ENCODE measurements around the gene AGAP1. TPM values are rescaled to one million over a fixed set of nuclear protein-coding genes. Genes with fewer than 3 reads are reported as not detected.

AGAP1 gene
- total RNA-seq, 1 experiment from 2014 or later = 56.4 TPM

DNA sequence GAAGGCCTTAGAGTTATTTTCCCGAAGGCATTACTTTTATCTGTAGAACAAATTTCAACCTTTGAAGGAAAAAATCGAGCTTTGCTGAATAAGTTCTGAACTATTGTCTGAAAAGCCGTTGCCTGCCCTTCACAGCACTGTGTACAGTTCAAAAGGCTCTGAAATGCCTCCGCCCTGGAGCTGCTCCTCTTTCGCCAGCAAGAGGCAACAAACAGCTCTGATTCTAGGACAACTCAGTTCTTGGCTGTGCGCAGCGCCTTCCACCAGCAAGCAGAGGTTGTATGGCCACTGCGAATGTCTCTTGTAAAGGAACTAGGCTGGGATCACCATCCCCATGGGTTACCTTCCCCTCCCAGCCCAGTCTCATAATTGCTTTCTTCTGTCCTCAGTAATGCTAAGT, 365.8 kb downstream of the AGAP1 start:
- Mint-ChIP-seq H3K9me3 (ENCODE audit: low read depth, unreplicated experiment) (no peaks in the 10 kb centered on the region), H3K4me1 (ENCODE audit: low read depth, unreplicated experiment) (no peaks in the 10 kb centered on the region), H3K27ac (ENCODE audit: unreplicated experiment) (no peak overlapping the region), H3K4me3 (ENCODE audit: low read depth, unreplicated experiment) (no peak overlapping the region), H3K36me3 (ENCODE audit: insufficient read depth, unreplicated experiment) (no peaks in the 10 kb centered on the region), H3K27me3 (ENCODE audit: unreplicated experiment) (no peaks in the 10 kb centered on the region)
- no TSS peak for BruUV-seq (replicated peaks)
- intact Hi-C loops (cut with micrococcal nuclease; ENCODE audit: unreplicated experiment) = no loop called here
- TF ChIP-seq, protein P1, sequence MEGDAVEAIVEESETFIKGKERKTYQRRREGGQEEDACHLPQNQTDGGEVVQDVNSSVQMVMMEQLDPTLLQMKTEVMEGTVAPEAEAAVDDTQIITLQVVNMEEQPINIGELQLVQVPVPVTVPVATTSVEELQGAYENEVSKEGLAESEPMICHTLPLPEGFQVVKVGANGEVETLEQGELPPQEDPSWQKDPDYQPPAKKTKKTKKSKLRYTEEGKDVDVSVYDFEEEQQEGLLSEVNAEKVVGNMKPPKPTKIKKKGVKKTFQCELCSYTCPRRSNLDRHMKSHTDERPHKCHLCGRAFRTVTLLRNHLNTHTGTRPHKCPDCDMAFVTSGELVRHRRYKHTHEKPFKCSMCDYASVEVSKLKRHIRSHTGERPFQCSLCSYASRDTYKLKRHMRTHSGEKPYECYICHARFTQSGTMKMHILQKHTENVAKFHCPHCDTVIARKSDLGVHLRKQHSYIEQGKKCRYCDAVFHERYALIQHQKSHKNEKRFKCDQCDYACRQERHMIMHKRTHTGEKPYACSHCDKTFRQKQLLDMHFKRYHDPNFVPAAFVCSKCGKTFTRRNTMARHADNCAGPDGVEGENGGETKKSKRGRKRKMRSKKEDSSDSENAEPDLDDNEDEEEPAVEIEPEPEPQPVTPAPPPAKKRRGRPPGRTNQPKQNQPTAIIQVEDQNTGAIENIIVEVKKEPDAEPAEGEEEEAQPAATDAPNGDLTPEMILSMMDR (IDR thresholded peaks at IDR 0.05; ENCODE audit: unreplicated experiment) = no peak
- no peak for DNase-seq
- CTCF ChIA-PET = no interaction called here

DNA sequence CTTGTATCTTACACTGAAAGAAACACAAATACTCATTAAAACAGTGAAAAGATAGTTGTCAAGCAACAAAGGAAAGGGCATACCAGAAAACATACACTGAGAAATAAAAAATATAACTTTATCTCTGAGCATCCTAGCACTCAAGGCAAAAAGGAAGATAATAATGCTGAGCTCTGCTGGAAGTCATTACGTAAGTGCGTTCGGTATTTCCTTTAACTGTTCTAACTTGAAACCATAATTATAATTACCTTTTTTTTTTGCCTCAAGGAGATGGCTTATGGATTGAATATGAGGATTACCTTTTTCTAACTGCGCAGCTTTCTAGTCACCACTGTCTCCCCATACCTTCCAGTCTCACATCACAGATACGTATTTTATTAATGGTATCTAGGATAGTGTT, 366.3 kb downstream of the AGAP1 start:
- TF ChIP-seq, protein P1 (IDR thresholded peaks at IDR 0.05; ENCODE audit: unreplicated experiment) = no peak
- BruUV-seq (replicated peaks) = no TSS peak
- Mint-ChIP-seq H3K27ac (ENCODE audit: unreplicated experiment) (no peak overlapping the region), H3K27me3 (ENCODE audit: unreplicated experiment) (no peaks in the 10 kb centered on the region), H3K4me1 (ENCODE audit: low read depth, unreplicated experiment) (no peaks in the 10 kb centered on the region), H3K9me3 (ENCODE audit: low read depth, unreplicated experiment) (no peaks in the 10 kb centered on the region), H3K4me3 (ENCODE audit: low read depth, unreplicated experiment) (no peak overlapping the region), H3K36me3 (ENCODE audit: insufficient read depth, unreplicated experiment) (no peaks in the 10 kb centered on the region)
- intact Hi-C loops (cut with micrococcal nuclease; ENCODE audit: unreplicated experiment) = no loop called here
- DNase-seq = no peak
- CTCF ChIA-PET = no interaction called here

DNA sequence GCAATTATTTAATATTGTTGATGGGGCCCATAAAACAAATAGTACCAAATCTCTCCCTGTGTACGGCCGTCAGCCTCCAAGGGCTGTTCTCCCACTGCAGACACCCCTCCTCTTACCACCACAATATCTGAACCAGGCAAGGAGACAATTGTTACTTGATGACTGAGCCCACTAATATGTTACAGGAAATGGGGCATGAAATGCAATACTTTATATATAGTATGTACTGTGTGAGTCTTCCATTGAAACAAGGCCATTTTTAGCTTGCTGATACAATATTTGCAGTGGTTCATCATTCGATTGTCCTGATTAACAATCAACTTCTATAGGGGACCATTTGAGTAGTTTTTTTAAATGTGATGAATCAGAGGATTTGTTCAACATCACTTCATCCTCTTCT, 367.0 kb downstream of the AGAP1 start:
- no TSS peak for BruUV-seq (replicated peaks)
- no peak overlapping the region for H3K4me3 Mint-ChIP-seq (ENCODE audit: low read depth, unreplicated experiment)
- no peaks in the 10 kb centered on the region for H3K9me3 Mint-ChIP-seq (ENCODE audit: low read depth, unreplicated experiment)
- no peaks in the 10 kb centered on the region for H3K4me1 Mint-ChIP-seq (ENCODE audit: low read depth, unreplicated experiment)
- no peak overlapping the region for H3K27ac Mint-ChIP-seq (ENCODE audit: unreplicated experiment)
- no peaks in the 10 kb centered on the region for H3K27me3 Mint-ChIP-seq (ENCODE audit: unreplicated experiment)
- DNase-seq = no peak
- CTCF ChIA-PET = no interaction called here
- TF ChIP-seq, protein P1 (IDR thresholded peaks at IDR 0.05; ENCODE audit: unreplicated experiment) = no peak
- intact Hi-C loops (cut with micrococcal nuclease; ENCODE audit: unreplicated experiment) = no loop called here
- H3K36me3 Mint-ChIP-seq (ENCODE audit: insufficient read depth, unreplicated experiment) = no peaks in the 10 kb centered on the region

DNA sequence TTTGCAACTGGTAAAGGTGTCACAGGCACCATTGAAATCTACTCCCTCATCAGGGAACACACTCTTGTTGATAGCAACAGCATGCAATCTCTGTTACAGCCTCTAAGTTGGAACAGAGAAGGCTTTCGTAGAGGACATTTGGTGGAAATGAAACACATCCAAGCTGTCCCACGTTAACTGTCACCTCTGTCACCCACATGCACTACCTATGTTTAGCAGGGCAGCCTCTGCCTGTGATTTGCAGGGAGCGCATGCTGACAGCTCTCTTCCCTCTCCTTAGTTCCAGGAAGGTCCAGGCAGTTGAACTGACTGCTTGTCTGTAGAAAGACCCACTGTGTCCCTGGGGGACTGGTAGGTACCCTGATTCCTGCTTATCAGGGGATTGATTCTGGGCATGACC, 367.5 kb downstream of the AGAP1 start:
- H3K27ac Mint-ChIP-seq (ENCODE audit: unreplicated experiment) = no peak overlapping the region
- DNase-seq = no peak
- H3K36me3 Mint-ChIP-seq (ENCODE audit: insufficient read depth, unreplicated experiment) = no peaks in the 10 kb centered on the region
- TF ChIP-seq, protein P1 (IDR thresholded peaks at IDR 0.05; ENCODE audit: unreplicated experiment) = no peak
- no peak overlapping the region for H3K4me3 Mint-ChIP-seq (ENCODE audit: low read depth, unreplicated experiment)
- H3K9me3 Mint-ChIP-seq (ENCODE audit: low read depth, unreplicated experiment) = no peaks in the 10 kb centered on the region
- intact Hi-C loops (cut with micrococcal nuclease; ENCODE audit: unreplicated experiment) = no loop called here
- H3K4me1 Mint-ChIP-seq (ENCODE audit: low read depth, unreplicated experiment) = no peaks in the 10 kb centered on the region
- CTCF ChIA-PET = no interaction called here
- BruUV-seq (replicated peaks) = no TSS peak
- H3K27me3 Mint-ChIP-seq (ENCODE audit: unreplicated experiment) = no peaks in the 10 kb centered on the region

DNA sequence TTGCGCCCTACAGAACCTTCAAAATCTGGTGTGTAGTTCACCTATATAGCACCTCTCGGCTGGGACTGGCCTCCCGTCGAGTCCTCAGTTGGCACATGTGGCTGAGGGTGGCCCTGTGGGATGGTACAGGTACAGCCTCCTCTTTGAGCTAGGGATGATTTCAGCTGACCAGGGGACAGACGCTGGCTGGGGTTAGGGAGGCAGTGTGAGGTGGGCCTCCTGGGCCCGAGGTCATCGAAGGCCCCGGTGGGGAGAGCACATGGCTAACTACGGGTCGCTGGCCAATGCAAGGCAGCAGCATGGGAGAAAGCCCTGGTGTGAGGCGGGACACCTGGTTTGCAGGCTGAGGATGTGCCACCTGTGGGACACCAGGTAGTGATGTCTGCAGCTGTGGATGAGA, 369.6 kb downstream of the AGAP1 start:
- Mint-ChIP-seq H3K27ac (ENCODE audit: unreplicated experiment) (no peak overlapping the region), H3K36me3 (ENCODE audit: insufficient read depth, unreplicated experiment) (no peaks in the 10 kb centered on the region), H3K4me3 (ENCODE audit: low read depth, unreplicated experiment) (no peak overlapping the region), H3K4me1 (ENCODE audit: low read depth, unreplicated experiment) (no peaks in the 10 kb centered on the region), H3K27me3 (ENCODE audit: unreplicated experiment) (no peaks in the 10 kb centered on the region), H3K9me3 (ENCODE audit: low read depth, unreplicated experiment) (no peaks in the 10 kb centered on the region)
- BruUV-seq (replicated peaks) = no TSS peak
- DNase-seq = no peak
- intact Hi-C loops (cut with micrococcal nuclease; ENCODE audit: unreplicated experiment) = no loop called here
- TF ChIP-seq, protein P1 (IDR thresholded peaks at IDR 0.05; ENCODE audit: unreplicated experiment) = no peak
- CTCF ChIA-PET = no interaction called here

Data from Calu3 (cell line).